Lower lobe of right lung (tissue), 2 donors: ENCODE measurements around the gene DNAAF5. TPM values are rescaled to one million over a fixed set of nuclear protein-coding genes. Genes with fewer than 3 reads are reported as not detected.

ENCODE experiments used
- ATAC-seq, 2 donors: fragments of 200-7000 bp; cut with Tn5 transposase; one replicate each; pipeline ENCODE4 v1.9.1; 2020 to 2022; ENCODE audit warnings: mild to moderate bottlenecking in 2 of 2, moderate library complexity in 2 of 2
- DNase-seq: peaks from one replicate; pipeline ENCODE4 v3.0.0-alpha.2; 2020
- H3K27ac ChIP-seq: fragments of 200-600 bp; one replicate; pipeline ENCODE4 v1.8.0; 2022
- H3K27me3 ChIP-seq: fragments of 200-600 bp; one replicate; pipeline ENCODE4 v1.8.0; 2022; ENCODE audit warnings: low read depth
- H3K36me3 ChIP-seq: fragments of 200-600 bp; one replicate; pipeline ENCODE4 v1.8.0; 2022; ENCODE audit warnings: mild to moderate bottlenecking
- H3K4me1 ChIP-seq: fragments of 200-600 bp; one replicate; pipeline ENCODE4 v1.8.0; 2022
- H3K4me3 ChIP-seq: fragments of 200-600 bp; one replicate; pipeline ENCODE4 v1.8.0; 2022; ENCODE audit warnings: mild to moderate bottlenecking
- H3K9me3 ChIP-seq: fragments of 200-600 bp; one replicate; pipeline ENCODE4 v1.8.0; 2022
- CTCF ChIP-seq: fragments of 200-600 bp; IDR thresholded peaks from one replicate; pipeline ENCODE4 v1.8.0; 2022; ENCODE audit warnings: antibody characterized with exemption, mild to moderate bottlenecking
- intact Hi-C: fragments of 100-400 bp; cut with DNase I; formaldehyde crosslinking; loops from one replicate; pipeline ENCODE4 v1.11.0; 2022
- total RNA-seq: library from RNA; stranded (reverse); fragmentation: NEBNext Ultra II Directional; extraction: Animal tissue kit (Norgen Biotek cat#: 25700); gene quantifications from one replicate; pipeline ENCODE4 v1.2.1, GENCODE V29; 2021
- donor health status: DM: no; HTN: yes; CAD: no; lungs with severe emphysema.

DNAAF5 gene
- total RNA-seq, 1 donor from 2014 or later = 22.4 TPM

DNA sequence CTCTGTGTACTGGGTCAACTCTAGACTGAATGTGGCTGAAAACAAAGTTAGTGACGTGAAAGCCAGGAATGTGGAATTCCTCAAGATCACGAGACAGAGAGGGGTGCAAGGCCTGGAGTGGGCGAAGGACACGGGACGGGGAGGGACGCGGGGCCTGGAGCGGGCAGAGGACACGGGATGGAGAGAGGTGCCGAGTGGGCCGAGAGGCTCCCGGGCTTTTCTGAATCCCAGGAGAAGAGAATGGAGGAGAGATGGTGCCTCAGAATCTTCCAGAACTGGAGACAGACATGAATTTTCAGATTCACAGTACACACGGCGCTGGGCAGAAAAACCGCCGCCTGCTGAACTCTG is 51.2 kb downstream of the DNAAF5 start:
- DNase-seq = no peak
- Histone ChIP-seq H3K36me3 (peaks cover 58% of the 10 kb centered on the region), H3K9me3 (no peaks in the 10 kb centered on the region), H3K27ac (no peak overlapping the region), H3K27me3 (no peaks in the 10 kb centered on the region), H3K4me1 (no peaks in the 10 kb centered on the region), H3K4me3 (no peak overlapping the region)
- ATAC-seq = no peak
- intact Hi-C loops = no loop called here
- TF ChIP-seq CTCF = no peak

GRCh38 chr7:778271-778967 is 51.9 kb downstream of the DNAAF5 start:
- Histone ChIP-seq H3K27ac (no peak overlapping the region), H3K4me3 (no peak overlapping the region), H3K36me3 (peaks cover 58% of the 10 kb centered on the region), H3K9me3 (no peaks in the 10 kb centered on the region), H3K4me1 (no peaks in the 10 kb centered on the region), H3K27me3 (no peaks in the 10 kb centered on the region)
- peak; percentile 32 for DNase-seq
- intact Hi-C loops = no loop called here
- no peak for ATAC-seq
- TF ChIP-seq CTCF = no peak

- ATAC-seq = no peak
These were observed 52.5 kb downstream of the DNAAF5 start for GRCh38 chr7:778968-779451.

GRCh38 chr7:779480-779879 is 53.0 kb downstream of the DNAAF5 start:
- intact Hi-C loops = no loop called here
- DNase-seq (peak; percentile 34), ATAC-seq (no peak)
- Histone ChIP-seq H3K4me1 (no peaks in the 10 kb centered on the region), H3K27ac (no peak overlapping the region), H3K27me3 (no peaks in the 10 kb centered on the region), H3K36me3 (peaks cover 56% of the 10 kb centered on the region), H3K4me3 (no peak overlapping the region), H3K9me3 (no peaks in the 10 kb centered on the region)
- TF ChIP-seq CTCF = no peak

More at GRCh38 chr7:778968-779451, 52.5 kb downstream of the DNAAF5 start:
- intact Hi-C loops = no loop called here
- no peaks in the 10 kb centered on the region for H3K27me3 ChIP-seq
- peak; percentile 26 for DNase-seq
- no peak for TF ChIP-seq CTCF
- H3K9me3 ChIP-seq = no peaks in the 10 kb centered on the region
- no peaks in the 10 kb centered on the region for H3K4me1 ChIP-seq
- H3K36me3 ChIP-seq = peaks cover 56% of the 10 kb centered on the region
- no peak overlapping the region for H3K27ac ChIP-seq
- H3K4me3 ChIP-seq = no peak overlapping the region

GRCh38 chr7:780081-780480 is 53.6 kb downstream of the DNAAF5 start:
- DNase-seq (peak; percentile 40), ATAC-seq (no peak)
- H3K4me1 ChIP-seq = no peaks in the 10 kb centered on the region
- intact Hi-C loops = no loop called here
- no peak overlapping the region for H3K4me3 ChIP-seq
- no peaks in the 10 kb centered on the region for H3K9me3 ChIP-seq
- no peaks in the 10 kb centered on the region for H3K27me3 ChIP-seq
- TF ChIP-seq CTCF = no peak
- H3K36me3 ChIP-seq = peaks cover 56% of the 10 kb centered on the region
- H3K27ac ChIP-seq = no peak overlapping the region
